ENCODE data around the gene TNC.
A peak's percentile ranks its signal among the peaks of the same experiment; 100 is the strongest.

Gene TNC

DNA sequence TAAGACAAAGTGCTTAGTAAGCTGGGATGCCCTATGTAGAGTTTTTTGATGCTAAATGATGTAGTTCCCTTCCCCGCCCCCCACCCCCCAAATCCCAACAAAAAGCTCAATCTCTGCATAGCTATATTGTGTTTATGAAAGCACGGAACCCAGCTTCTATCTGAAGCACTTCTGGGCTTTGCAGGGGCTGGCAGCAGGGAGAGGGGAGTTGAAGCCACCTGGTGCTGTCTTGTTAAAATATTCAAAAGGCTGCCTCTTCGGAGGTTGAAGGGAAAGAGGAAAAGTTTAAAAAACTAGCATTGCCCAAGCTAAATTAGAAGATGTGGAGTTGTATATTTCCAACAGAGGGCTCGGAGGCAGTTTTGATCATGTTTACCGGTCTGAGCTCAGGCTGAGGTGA is 5.0 kb upstream of the TNC start:
- H3K14ac ChIP-seq (ENCODE audit: low read length), result no peak overlapping the region
- H4K12ac ChIP-seq (ENCODE audit: low read depth, low read length), result no peak overlapping the region
- no peak overlapping the region for H2AK5ac ChIP-seq (ENCODE audit: low read length)
- peak overlapping the region; percentile 41 for H2BK12ac ChIP-seq (ENCODE audit: low read length)
- H2BK5ac ChIP-seq (ENCODE audit: low read depth, low read length, poor library complexity), result no peak overlapping the region
- H3K4me1 ChIP-seq (ENCODE audit: control insufficient read depth in 1 of 2, insufficient read depth in 2 of 2, low read length in 2 of 2), result peaks cover 8 to 19% of the 10 kb centered on the region in 2 experiments
- H2AFZ ChIP-seq (ENCODE audit: insufficient read depth, low read length, poor library complexity), result no peak overlapping the region
- DNase-seq, result no peak
- no peak overlapping the region for H4K8ac ChIP-seq (ENCODE audit: low read depth, low read length)
- H3K27ac ChIP-seq (ENCODE audit: low read depth, low read length), result no peak overlapping the region
- H3K27me3 ChIP-seq (ENCODE audit: insufficient read depth, low read length), result no peaks in the 10 kb centered on the region
- no peaks in the 10 kb centered on the region for H3K79me2 ChIP-seq (ENCODE audit: control insufficient read depth, insufficient read depth, low read length, poor library complexity)
- WGBS (ENCODE audit: extremely low coverage, insufficient coverage, insufficient read length), result no CpG with 5 or more reads among the region's 5 CpGs
- no peak overlapping the region for H3K9ac ChIP-seq (ENCODE audit: low read length)
- no peak overlapping the region for H3K4me2 ChIP-seq (ENCODE audit: low read length)
- H3K9me3 ChIP-seq (ENCODE audit: insufficient read depth, low read depth, low read length), result peaks cover 1% of the 10 kb centered on the region
- H3K79me1 ChIP-seq (ENCODE audit: low read length), result peaks cover 16% of the 10 kb centered on the region
- no peaks in the 10 kb centered on the region for H3K36me3 ChIP-seq (ENCODE audit: control insufficient read depth in 1 of 2, insufficient read depth in 2 of 2, low read length in 2 of 2)
- H3K4ac ChIP-seq (ENCODE audit: low read depth, low read length), result no peak overlapping the region
- no peak overlapping the region for H3K18ac ChIP-seq (ENCODE audit: low read length)
- no peak overlapping the region for H4K91ac ChIP-seq (ENCODE audit: low read depth, low read length)
- H2BK120ac ChIP-seq (ENCODE audit: insufficient read depth, low read length, poor library complexity), result no peak overlapping the region
- no peak overlapping the region for H3K23ac ChIP-seq (ENCODE audit: low read length)
- H3K4me3 ChIP-seq (ENCODE audit: low read depth, low read length), result no peak overlapping the region

DNA sequence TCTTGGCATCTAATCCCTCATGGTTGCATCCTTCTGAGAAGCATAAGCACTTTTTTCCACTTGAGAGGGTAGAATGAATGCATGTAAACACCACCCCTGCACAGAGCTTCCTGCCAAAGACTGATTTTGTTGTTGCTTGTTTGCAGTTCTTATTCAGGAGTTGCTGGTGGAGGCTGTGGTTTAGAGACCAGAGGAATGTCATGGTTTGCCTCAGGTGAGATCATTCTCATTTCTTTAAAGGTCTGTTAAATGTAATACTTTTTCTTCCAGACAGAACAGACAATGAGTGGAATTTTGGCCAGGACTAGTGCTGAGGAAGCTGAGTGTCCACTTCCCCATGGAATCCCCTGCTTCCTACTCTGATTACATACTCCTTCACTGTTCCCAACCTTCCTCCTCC is 3.2 kb upstream of the TNC start:
- Histone ChIP-seq H2BK5ac (ENCODE audit: low read depth, low read length, poor library complexity) (peak overlapping the region; percentile 66), H3K4me1 (ENCODE audit: control insufficient read depth in 1 of 2, insufficient read depth in 2 of 2, low read length in 2 of 2) (peaks cover 10 to 20% of the 10 kb centered on the region in 2 experiments), H3K36me3 (ENCODE audit: control insufficient read depth in 1 of 2, insufficient read depth in 2 of 2, low read length in 2 of 2) (no peaks in the 10 kb centered on the region)

GRCh38 chr9:115118879-115119218 is 892 bp upstream of the TNC start:
- Histone ChIP-seq H3K4ac (ENCODE audit: low read depth, low read length) (no peak overlapping the region), H2BK12ac (ENCODE audit: low read length) (peak overlapping the region; percentile 23), H2AFZ (ENCODE audit: insufficient read depth, low read length, poor library complexity) (no peak overlapping the region), H2BK5ac (ENCODE audit: low read depth, low read length, poor library complexity) (peak overlapping the region; percentile 60), H2AK5ac (ENCODE audit: low read length) (no peak overlapping the region), H3K4me3 (ENCODE audit: low read depth, low read length) (no peak overlapping the region), H4K91ac (ENCODE audit: low read depth, low read length) (peak overlapping the region; percentile 76), H4K12ac (ENCODE audit: low read depth, low read length) (no peak overlapping the region), H3K18ac (ENCODE audit: low read length) (no peak overlapping the region), H3K36me3 (ENCODE audit: control insufficient read depth in 1 of 2, insufficient read depth in 2 of 2, low read length in 2 of 2) (no peaks in the 10 kb centered on the region), H3K4me2 (ENCODE audit: low read length) (peak overlapping the region; percentile 63), H3K4me1 (ENCODE audit: control insufficient read depth in 1 of 2, insufficient read depth in 2 of 2, low read length in 2 of 2) (peaks cover 18 to 34% of the 10 kb centered on the region in 2 experiments), H4K8ac (ENCODE audit: low read depth, low read length) (peak overlapping the region; percentile 37), H3K79me2 (ENCODE audit: control insufficient read depth, insufficient read depth, low read length, poor library complexity) (peaks cover 2% of the 10 kb centered on the region), H2BK120ac (ENCODE audit: insufficient read depth, low read length, poor library complexity) (peak overlapping the region; percentile 54), H3K9me3 (ENCODE audit: insufficient read depth, low read depth, low read length) (no peaks in the 10 kb centered on the region), H3K9ac (ENCODE audit: low read length) (no peak overlapping the region), H3K14ac (ENCODE audit: low read length) (peak overlapping the region; percentile 12), H3K79me1 (ENCODE audit: low read length) (peaks cover 25% of the 10 kb centered on the region), H3K23ac (ENCODE audit: low read length) (no peak overlapping the region), H3K27ac (ENCODE audit: low read depth, low read length) (peak overlapping the region; percentile 80), H3K27me3 (ENCODE audit: insufficient read depth, low read length) (no peaks in the 10 kb centered on the region)
- DNase-seq, result peak; percentile 59 to 64
- WGBS (ENCODE audit: extremely low coverage, insufficient coverage, insufficient read length), result no CpG with 5 or more reads among the region's 8 CpGs

More for the DNA sequence above, 3.2 kb upstream of the TNC start:
- Histone ChIP-seq H3K9me3 (ENCODE audit: insufficient read depth, low read depth, low read length) (peaks cover 1% of the 10 kb centered on the region), H4K12ac (ENCODE audit: low read depth, low read length) (no peak overlapping the region), H3K18ac (ENCODE audit: low read length) (no peak overlapping the region), H3K27ac (ENCODE audit: low read depth, low read length) (peak overlapping the region; percentile 88), H2AK5ac (ENCODE audit: low read length) (no peak overlapping the region), H3K4me2 (ENCODE audit: low read length) (peak overlapping the region; percentile 18), H3K9ac (ENCODE audit: low read length) (no peak overlapping the region), H3K4me3 (ENCODE audit: low read depth, low read length) (no peak overlapping the region), H2BK12ac (ENCODE audit: low read length) (peak overlapping the region; percentile 23), H3K79me1 (ENCODE audit: low read length) (peaks cover 22% of the 10 kb centered on the region), H2AFZ (ENCODE audit: insufficient read depth, low read length, poor library complexity) (no peak overlapping the region), H3K79me2 (ENCODE audit: control insufficient read depth, insufficient read depth, low read length, poor library complexity) (peaks cover 2% of the 10 kb centered on the region), H2BK120ac (ENCODE audit: insufficient read depth, low read length, poor library complexity) (peak overlapping the region; percentile 64), H3K27me3 (ENCODE audit: insufficient read depth, low read length) (no peaks in the 10 kb centered on the region), H3K23ac (ENCODE audit: low read length) (no peak overlapping the region), H4K91ac (ENCODE audit: low read depth, low read length) (peak overlapping the region; percentile 69), H3K14ac (ENCODE audit: low read length) (peak overlapping the region; percentile 39), H4K8ac (ENCODE audit: low read depth, low read length) (peak overlapping the region; percentile 42), H3K4ac (ENCODE audit: low read depth, low read length) (no peak overlapping the region)
- no peak for DNase-seq

GRCh38 chr9:115116421-115117284 is 1.3 kb downstream of the TNC start:
- no peak overlapping the region for H3K23ac ChIP-seq (ENCODE audit: low read length)
- peaks cover 16 to 32% of the 10 kb centered on the region in 2 experiments for H3K4me1 ChIP-seq (ENCODE audit: control insufficient read depth in 1 of 2, insufficient read depth in 2 of 2, low read length in 2 of 2)
- H4K91ac ChIP-seq (ENCODE audit: low read depth, low read length), result peak overlapping the region; percentile 19
- no peaks in the 10 kb centered on the region for H3K9me3 ChIP-seq (ENCODE audit: insufficient read depth, low read depth, low read length)
- no peak overlapping the region for H3K27ac ChIP-seq (ENCODE audit: low read depth, low read length)
- H4K12ac ChIP-seq (ENCODE audit: low read depth, low read length), result no peak overlapping the region
- H2BK120ac ChIP-seq (ENCODE audit: insufficient read depth, low read length, poor library complexity), result peak overlapping the region; percentile 25
- H3K4me3 ChIP-seq (ENCODE audit: low read depth, low read length), result peak overlapping the region; percentile 53
- H3K36me3 ChIP-seq (ENCODE audit: control insufficient read depth in 1 of 2, insufficient read depth in 2 of 2, low read length in 2 of 2), result peaks cover 4 to 6% of the 10 kb centered on the region in 2 experiments
- peak overlapping the region; percentile 22 for H3K9ac ChIP-seq (ENCODE audit: low read length)
- H2AK5ac ChIP-seq (ENCODE audit: low read length), result peak overlapping the region; percentile 26
- no peaks in the 10 kb centered on the region for H3K27me3 ChIP-seq (ENCODE audit: insufficient read depth, low read length)
- DNase-seq, result no peak
- H3K79me2 ChIP-seq (ENCODE audit: control insufficient read depth, insufficient read depth, low read length, poor library complexity), result peaks cover 2% of the 10 kb centered on the region
- peak overlapping the region; percentile 86 for H2BK12ac ChIP-seq (ENCODE audit: low read length)
- peak overlapping the region; percentile 62 for H3K4me2 ChIP-seq (ENCODE audit: low read length)
- H4K8ac ChIP-seq (ENCODE audit: low read depth, low read length), result no peak overlapping the region
- no peak overlapping the region for H2BK5ac ChIP-seq (ENCODE audit: low read depth, low read length, poor library complexity)
- peak overlapping the region; percentile 37 for H3K18ac ChIP-seq (ENCODE audit: low read length)
- WGBS (ENCODE audit: extremely low coverage, insufficient coverage, insufficient read length), result no CpG with 5 or more reads among the region's 8 CpGs
- peaks cover 23% of the 10 kb centered on the region for H3K79me1 ChIP-seq (ENCODE audit: low read length)
- peak overlapping the region; percentile 6 for H2AFZ ChIP-seq (ENCODE audit: insufficient read depth, low read length, poor library complexity)
- H3K14ac ChIP-seq (ENCODE audit: low read length), result peak overlapping the region; percentile 45
- H3K4ac ChIP-seq (ENCODE audit: low read depth, low read length), result peak overlapping the region; percentile 48

Measured in trophoblast cell (in vitro differentiated cells and primary cell).